GM12873 (cell line): ENCODE measurements around the gene KITLG.

Source experiments
- CTCF ChIP-seq: IDR thresholded peaks from 2 replicates; pipeline ENCODE4 v1.5.1; 2012; ENCODE audit warnings: low read depth, mild to moderate bottlenecking, moderate library complexity, low read length, control low read depth; ENCODE audit not compliant: insufficient read depth; ENCODE audit errors: missing control alignments

The KITLG gene

GRCh38 chr12:88472775-88473174 is 107.5 kb downstream of the KITLG start:
- no peak for TF ChIP-seq CTCF

GRCh38 chr12:88472248-88472647 is 108.0 kb downstream of the KITLG start:
- no peak for TF ChIP-seq CTCF

GRCh38 chr12:88471331-88472045 is 108.8 kb downstream of the KITLG start:
- no peak for TF ChIP-seq CTCF

GRCh38 chr12:88469154-88469553 is 111.1 kb downstream of the KITLG start:
- TF ChIP-seq CTCF: no peak

- TF ChIP-seq CTCF: no peak
These were observed 111.7 kb downstream of the KITLG start for GRCh38 chr12:88468581-88468980.

- no peak for TF ChIP-seq CTCF
These were observed 121.9 kb downstream of the KITLG start for GRCh38 chr12:88458327-88458726.

GRCh38 chr12:88453323-88453722 is 126.9 kb downstream of the KITLG start:
- no peak for TF ChIP-seq CTCF
